GM23338 (cell line): ENCODE measurements around the gene PDE4D. TPM values are rescaled to one million over a fixed set of nuclear protein-coding genes. Genes with fewer than 3 reads are reported as not detected.

Experiments used
- ATAC-seq: fragments of 200-7000 bp; cut with Tn5 transposase; 3 replicates; pipeline ENCODE4 v1.9.1; 2020
- DNase-seq: peaks from one replicate; pipeline ENCODE4 v3.0.0-alpha.2; 2015; ENCODE audit warnings: low spot score
- H2AFZ ChIP-seq: fragments of 200-600 bp; sonication (generic); 2 replicates; pipeline ENCODE4 v1.8.0; 2016; ENCODE audit warnings: antibody characterized with exemption, mild to moderate bottlenecking, moderate library complexity
- H3F3A ChIP-seq: fragments of 200-600 bp; sonication (generic); replicated peaks from 2 replicates; pipeline ENCODE4 v1.8.0; 2017; ENCODE audit warnings: antibody characterized with exemption, mixed run types, low read depth
- H3K27ac ChIP-seq: fragments of 200-600 bp; sonication (generic); 2 replicates; pipeline ENCODE4 v1.6.1; 2016; ENCODE audit warnings: low read depth
- H3K27me3 ChIP-seq: fragments of 200-600 bp; sonication (generic); 2 replicates; pipeline ENCODE4 v1.8.0; 2016; ENCODE audit warnings: mild to moderate bottlenecking, mixed run types, moderate library complexity; ENCODE audit not compliant: insufficient read depth
- H3K36me3 ChIP-seq: fragments of 200-600 bp; sonication (generic); 2 replicates; pipeline ENCODE4 v1.8.0; 2016; ENCODE audit warnings: mild to moderate bottlenecking; ENCODE audit not compliant: insufficient read depth
- H3K4me1 ChIP-seq: fragments of 200-600 bp; sonication (generic); 2 replicates; pipeline ENCODE4 v1.8.0; 2016; ENCODE audit warnings: mild to moderate bottlenecking, moderate library complexity; ENCODE audit not compliant: insufficient read depth
- H3K4me2 ChIP-seq: fragments of 200-600 bp; sonication (generic); 2 replicates; pipeline ENCODE4 v1.7.1; 2017; ENCODE audit warnings: mixed run types
- H3K4me3 ChIP-seq: fragments of 200-600 bp; sonication (generic); 2 replicates; pipeline ENCODE4 v1.6.1; 2016; ENCODE audit warnings: mixed run types
- H3K79me2 ChIP-seq: fragments of 200-600 bp; sonication (generic); replicated peaks from 2 replicates; pipeline ENCODE4 v1.8.0; 2017; ENCODE audit warnings: mild to moderate bottlenecking; ENCODE audit not compliant: insufficient read depth
- H3K9me2 ChIP-seq: fragments of 200-600 bp; sonication (generic); 2 replicates; pipeline ENCODE4 v1.8.0; 2017; ENCODE audit not compliant: insufficient read depth
- H4K20me1 ChIP-seq: fragments of 200-600 bp; sonication (generic); replicated peaks from 2 replicates; pipeline ENCODE4 v1.8.0; 2017; ENCODE audit warnings: mild to moderate bottlenecking; ENCODE audit not compliant: insufficient read depth
- H3K27ac Mint-ChIP-seq: 2 replicates; pipeline ENCODE4 v1.8.0; 2020; ENCODE audit warnings: inconsistent platforms, mild to moderate bottlenecking, moderate library complexity, mixed read lengths
- H3K27me3 Mint-ChIP-seq: 3 replicates; pipeline ENCODE4 v1.8.0; 2022; ENCODE audit warnings: low read depth, mild to moderate bottlenecking, moderate library complexity, mixed read lengths, inconsistent platforms; ENCODE audit not compliant: insufficient read depth, poor library complexity
- H3K36me3 Mint-ChIP-seq: 3 replicates; pipeline ENCODE4 v1.8.0; 2021; ENCODE audit warnings: low read depth, mild to moderate bottlenecking, inconsistent platforms, moderate library complexity, mixed read lengths
- H3K4me1 Mint-ChIP-seq: 3 replicates; pipeline ENCODE4 v1.8.0; 2020; ENCODE audit warnings: mild to moderate bottlenecking, inconsistent platforms, mixed read lengths
- H3K4me3 Mint-ChIP-seq: 3 replicates; pipeline ENCODE4 v1.8.0; 2021; ENCODE audit warnings: moderate library complexity, mild to moderate bottlenecking, inconsistent platforms, mixed read lengths
- H3K9me3 Mint-ChIP-seq: 3 replicates; pipeline ENCODE4 v1.8.0; 2020; ENCODE audit warnings: moderate library complexity, mild to moderate bottlenecking, inconsistent platforms, mixed read lengths
- EZH2 ChIP-seq: fragments of 200-600 bp; sonication (generic); IDR thresholded peaks from one replicate; pipeline ENCODE4 v1.8.0; 2017; ENCODE audit warnings: antibody characterized with exemption, mild to moderate bottlenecking, low read depth; ENCODE audit not compliant: unreplicated experiment
- JUNB ChIP-seq: IDR thresholded peaks from one replicate; pipeline ENCODE4 v1.6.1; 2016; ENCODE audit warnings: antibody characterized with exemption; ENCODE audit not compliant: unreplicated experiment
- POLR2AphosphoS5 ChIP-seq: IDR thresholded peaks from 2 replicates; pipeline ENCODE4 v1.6.1; 2016; ENCODE audit warnings: antibody characterized with exemption, low read depth
- polyA plus RNA-seq: library from polyadenylated mRNA; unstranded; fragments of >200 nt; fragmentation: Nextera tagmentation; extraction: Ambion mirVana; gene quantifications from 2 replicates; pipeline ENCODE4 v1.2.1, GENCODE V29; 2016
- total RNA-seq: library from RNA; depleted of rRNA; stranded (reverse); fragments of >200 nt; shearing (Covaris generic); gene quantifications from 2 replicates; pipeline ENCODE4 v1.2.3, GENCODE V29; 2014
- TF ChIP-seq, protein P1 (sequence below): IDR thresholded peaks from one replicate; pipeline ENCODE4 v1.6.1; 2018; ENCODE audit warnings: antibody characterized with exemption; ENCODE audit not compliant: unreplicated experiment
- TF ChIP-seq, protein P2 (sequence below), 2 experiments: fragments of 200-600 bp in 1 of 2; sonication (generic) in 1 of 2; conservative IDR thresholded peaks; 2 replicates each; pipeline versions ENCODE4 v1.5.1 to v1.6.1; 2016 to 2017; ENCODE audit warnings: antibody characterized with exemption in 2 of 2, low read depth in 2 of 2, mild to moderate bottlenecking in 2 of 2, moderate library complexity in 1 of 2
- TF ChIP-seq, protein P3 (sequence below): fragments of 250-450 bp; sonication (Bioruptor Pico); IDR thresholded peaks from 2 replicates; pipeline ENCODE4 v1.5.0; 2020; ENCODE audit warnings: mild to moderate bottlenecking, moderate library complexity
- TF ChIP-seq, protein P4 (sequence below): IDR thresholded peaks from 2 replicates; pipeline ENCODE4 v1.6.1; 2016; ENCODE audit warnings: antibody characterized with exemption

The PDE4D gene
- total and polyA plus RNA-seq, 2 experiments from 2014 or later: 2.1 to 4.7 TPM

DNA sequence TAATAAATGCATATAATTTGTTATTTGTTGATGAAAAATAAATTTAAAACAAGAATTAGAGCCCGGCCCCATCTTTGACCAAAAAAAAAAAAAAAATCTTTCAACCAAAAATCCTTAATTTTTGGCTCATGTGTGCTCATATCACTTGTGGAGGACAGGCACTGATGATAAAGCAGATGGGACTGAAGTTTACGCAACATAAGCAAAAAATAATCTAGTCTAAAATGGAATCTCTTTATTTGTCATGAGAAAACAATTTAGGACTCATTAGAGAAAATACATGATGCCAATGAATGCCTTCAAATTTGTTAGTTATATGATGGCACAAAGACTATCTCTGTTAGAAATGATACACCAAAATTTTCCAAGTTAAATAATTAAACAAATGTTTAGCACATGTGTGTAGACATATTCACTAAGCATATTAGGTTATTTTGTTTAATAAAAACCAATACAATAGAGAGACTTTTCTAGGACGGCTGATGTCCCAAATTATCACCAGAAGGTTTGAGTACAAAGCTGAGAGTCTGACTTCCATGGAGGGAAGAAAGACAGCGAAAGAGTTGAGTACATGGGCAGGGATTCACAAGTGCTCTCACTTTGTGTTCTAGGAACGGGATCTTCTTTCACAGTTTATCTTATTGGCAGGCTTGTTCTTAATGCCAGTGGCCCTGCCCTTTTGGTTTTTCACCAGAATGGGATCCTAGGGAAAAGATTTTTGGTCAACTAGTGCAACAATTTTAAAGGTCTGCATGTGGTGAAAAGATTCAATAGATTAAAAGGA, 689.2 kb downstream of the PDE4D start (continued):
- TF ChIP-seq, protein P1, sequence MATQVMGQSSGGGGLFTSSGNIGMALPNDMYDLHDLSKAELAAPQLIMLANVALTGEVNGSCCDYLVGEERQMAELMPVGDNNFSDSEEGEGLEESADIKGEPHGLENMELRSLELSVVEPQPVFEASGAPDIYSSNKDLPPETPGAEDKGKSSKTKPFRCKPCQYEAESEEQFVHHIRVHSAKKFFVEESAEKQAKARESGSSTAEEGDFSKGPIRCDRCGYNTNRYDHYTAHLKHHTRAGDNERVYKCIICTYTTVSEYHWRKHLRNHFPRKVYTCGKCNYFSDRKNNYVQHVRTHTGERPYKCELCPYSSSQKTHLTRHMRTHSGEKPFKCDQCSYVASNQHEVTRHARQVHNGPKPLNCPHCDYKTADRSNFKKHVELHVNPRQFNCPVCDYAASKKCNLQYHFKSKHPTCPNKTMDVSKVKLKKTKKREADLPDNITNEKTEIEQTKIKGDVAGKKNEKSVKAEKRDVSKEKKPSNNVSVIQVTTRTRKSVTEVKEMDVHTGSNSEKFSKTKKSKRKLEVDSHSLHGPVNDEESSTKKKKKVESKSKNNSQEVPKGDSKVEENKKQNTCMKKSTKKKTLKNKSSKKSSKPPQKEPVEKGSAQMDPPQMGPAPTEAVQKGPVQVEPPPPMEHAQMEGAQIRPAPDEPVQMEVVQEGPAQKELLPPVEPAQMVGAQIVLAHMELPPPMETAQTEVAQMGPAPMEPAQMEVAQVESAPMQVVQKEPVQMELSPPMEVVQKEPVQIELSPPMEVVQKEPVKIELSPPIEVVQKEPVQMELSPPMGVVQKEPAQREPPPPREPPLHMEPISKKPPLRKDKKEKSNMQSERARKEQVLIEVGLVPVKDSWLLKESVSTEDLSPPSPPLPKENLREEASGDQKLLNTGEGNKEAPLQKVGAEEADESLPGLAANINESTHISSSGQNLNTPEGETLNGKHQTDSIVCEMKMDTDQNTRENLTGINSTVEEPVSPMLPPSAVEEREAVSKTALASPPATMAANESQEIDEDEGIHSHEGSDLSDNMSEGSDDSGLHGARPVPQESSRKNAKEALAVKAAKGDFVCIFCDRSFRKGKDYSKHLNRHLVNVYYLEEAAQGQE: no peak
- TF ChIP-seq JUNB: no peak
- TF ChIP-seq, protein P2, sequence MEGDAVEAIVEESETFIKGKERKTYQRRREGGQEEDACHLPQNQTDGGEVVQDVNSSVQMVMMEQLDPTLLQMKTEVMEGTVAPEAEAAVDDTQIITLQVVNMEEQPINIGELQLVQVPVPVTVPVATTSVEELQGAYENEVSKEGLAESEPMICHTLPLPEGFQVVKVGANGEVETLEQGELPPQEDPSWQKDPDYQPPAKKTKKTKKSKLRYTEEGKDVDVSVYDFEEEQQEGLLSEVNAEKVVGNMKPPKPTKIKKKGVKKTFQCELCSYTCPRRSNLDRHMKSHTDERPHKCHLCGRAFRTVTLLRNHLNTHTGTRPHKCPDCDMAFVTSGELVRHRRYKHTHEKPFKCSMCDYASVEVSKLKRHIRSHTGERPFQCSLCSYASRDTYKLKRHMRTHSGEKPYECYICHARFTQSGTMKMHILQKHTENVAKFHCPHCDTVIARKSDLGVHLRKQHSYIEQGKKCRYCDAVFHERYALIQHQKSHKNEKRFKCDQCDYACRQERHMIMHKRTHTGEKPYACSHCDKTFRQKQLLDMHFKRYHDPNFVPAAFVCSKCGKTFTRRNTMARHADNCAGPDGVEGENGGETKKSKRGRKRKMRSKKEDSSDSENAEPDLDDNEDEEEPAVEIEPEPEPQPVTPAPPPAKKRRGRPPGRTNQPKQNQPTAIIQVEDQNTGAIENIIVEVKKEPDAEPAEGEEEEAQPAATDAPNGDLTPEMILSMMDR (conservative IDR thresholded peaks at IDR 0.05; ENCODE audit: low read depth in 2 of 2): no peak

DNA sequence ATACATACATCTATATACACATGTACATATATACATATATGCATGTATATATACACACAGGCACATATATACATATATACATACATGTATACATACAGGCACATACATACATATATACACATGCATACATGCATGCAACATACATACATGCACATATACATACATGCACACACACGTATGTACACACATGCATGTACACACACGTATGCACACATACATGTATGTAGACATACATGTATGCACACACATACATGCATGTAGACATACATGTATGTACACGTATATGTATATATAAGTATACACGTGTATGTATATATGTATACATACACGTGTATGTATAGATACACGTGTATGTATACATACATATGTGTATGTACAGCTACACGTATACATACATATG, 693.7 kb downstream of the PDE4D start:
- Histone ChIP-seq H3K9me2 (no peaks in the 10 kb centered on the region), H3K4me3 (no peak overlapping the region), H3K27me3 (no peaks in the 10 kb centered on the region), H3K4me2 (no peak overlapping the region), H3K79me2 (no peaks in the 10 kb centered on the region), H3K4me1 (no peaks in the 10 kb centered on the region), H3K27ac (no peak overlapping the region), H4K20me1 (no peaks in the 10 kb centered on the region), H2AFZ (no peak overlapping the region), H3K36me3 (no peaks in the 10 kb centered on the region), H3F3A (peaks cover 9% of the 10 kb centered on the region)
- DNase-seq: no peak
- Mint-ChIP-seq H3K36me3 (no peaks in the 10 kb centered on the region; the same call in 2 of the 3 replicates), H3K27me3 (peaks cover 2% of the 10 kb centered on the region), H3K4me3 (no peak overlapping the region), H3K9me3 (no peaks in the 10 kb centered on the region), H3K4me1 (0 out of 3 replicates have a peak, but pooled peaks cover 2% of the 10 kb centered on the region), H3K27ac (no peak overlapping the region)
- TF ChIP-seq, protein P3, sequence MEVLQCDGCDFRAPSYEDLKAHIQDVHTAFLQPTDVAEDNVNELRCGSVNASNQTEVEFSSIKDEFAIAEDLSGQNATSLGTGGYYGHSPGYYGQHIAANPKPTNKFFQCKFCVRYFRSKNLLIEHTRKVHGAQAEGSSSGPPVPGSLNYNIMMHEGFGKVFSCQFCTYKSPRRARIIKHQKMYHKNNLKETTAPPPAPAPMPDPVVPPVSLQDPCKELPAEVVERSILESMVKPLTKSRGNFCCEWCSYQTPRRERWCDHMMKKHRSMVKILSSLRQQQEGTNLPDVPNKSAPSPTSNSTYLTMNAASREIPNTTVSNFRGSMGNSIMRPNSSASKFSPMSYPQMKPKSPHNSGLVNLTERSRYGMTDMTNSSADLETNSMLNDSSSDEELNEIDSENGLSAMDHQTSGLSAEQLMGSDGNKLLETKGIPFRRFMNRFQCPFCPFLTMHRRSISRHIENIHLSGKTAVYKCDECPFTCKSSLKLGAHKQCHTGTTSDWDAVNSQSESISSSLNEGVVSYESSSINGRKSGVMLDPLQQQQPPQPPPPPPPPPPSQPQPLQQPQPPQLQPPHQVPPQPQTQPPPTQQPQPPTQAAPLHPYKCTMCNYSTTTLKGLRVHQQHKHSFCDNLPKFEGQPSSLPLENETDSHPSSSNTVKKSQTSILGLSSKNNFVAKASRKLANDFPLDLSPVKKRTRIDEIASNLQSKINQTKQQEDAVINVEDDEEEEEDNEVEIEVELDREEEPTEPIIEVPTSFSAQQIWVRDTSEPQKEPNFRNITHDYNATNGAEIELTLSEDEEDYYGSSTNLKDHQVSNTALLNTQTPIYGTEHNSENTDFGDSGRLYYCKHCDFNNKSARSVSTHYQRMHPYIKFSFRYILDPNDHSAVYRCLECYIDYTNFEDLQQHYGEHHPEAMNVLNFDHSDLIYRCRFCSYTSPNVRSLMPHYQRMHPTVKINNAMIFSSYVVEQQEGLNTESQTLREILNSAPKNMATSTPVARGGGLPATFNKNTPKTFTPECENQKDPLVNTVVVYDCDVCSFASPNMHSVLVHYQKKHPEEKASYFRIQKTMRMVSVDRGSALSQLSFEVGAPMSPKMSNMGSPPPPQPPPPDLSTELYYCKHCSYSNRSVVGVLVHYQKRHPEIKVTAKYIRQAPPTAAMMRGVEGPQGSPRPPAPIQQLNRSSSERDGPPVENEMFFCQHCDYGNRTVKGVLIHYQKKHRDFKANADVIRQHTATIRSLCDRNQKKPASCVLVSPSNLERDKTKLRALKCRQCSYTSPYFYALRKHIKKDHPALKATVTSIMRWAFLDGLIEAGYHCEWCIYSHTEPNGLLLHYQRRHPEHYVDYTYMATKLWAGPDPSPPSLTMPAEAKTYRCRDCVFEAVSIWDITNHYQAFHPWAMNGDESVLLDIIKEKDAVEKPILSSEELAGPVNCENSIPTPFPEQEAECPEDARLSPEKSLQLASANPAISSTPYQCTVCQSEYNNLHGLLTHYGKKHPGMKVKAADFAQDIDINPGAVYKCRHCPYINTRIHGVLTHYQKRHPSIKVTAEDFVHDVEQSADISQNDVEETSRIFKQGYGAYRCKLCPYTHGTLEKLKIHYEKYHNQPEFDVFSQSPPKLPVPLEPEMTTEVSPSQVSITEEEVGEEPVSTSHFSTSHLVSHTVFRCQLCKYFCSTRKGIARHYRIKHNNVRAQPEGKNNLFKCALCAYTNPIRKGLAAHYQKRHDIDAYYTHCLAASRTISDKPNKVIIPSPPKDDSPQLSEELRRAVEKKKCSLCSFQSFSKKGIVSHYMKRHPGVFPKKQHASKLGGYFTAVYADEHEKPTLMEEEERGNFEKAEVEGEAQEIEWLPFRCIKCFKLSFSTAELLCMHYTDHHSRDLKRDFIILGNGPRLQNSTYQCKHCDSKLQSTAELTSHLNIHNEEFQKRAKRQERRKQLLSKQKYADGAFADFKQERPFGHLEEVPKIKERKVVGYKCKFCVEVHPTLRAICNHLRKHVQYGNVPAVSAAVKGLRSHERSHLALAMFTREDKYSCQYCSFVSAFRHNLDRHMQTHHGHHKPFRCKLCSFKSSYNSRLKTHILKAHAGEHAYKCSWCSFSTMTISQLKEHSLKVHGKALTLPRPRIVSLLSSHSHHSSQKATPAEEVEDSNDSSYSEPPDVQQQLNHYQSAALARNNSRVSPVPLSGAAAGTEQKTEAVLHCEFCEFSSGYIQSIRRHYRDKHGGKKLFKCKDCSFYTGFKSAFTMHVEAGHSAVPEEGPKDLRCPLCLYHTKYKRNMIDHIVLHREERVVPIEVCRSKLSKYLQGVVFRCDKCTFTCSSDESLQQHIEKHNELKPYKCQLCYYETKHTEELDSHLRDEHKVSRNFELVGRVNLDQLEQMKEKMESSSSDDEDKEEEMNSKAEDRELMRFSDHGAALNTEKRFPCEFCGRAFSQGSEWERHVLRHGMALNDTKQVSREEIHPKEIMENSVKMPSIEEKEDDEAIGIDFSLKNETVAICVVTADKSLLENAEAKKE (CRISPR knock-in tag): no peak
- TF ChIP-seq, protein P4, sequence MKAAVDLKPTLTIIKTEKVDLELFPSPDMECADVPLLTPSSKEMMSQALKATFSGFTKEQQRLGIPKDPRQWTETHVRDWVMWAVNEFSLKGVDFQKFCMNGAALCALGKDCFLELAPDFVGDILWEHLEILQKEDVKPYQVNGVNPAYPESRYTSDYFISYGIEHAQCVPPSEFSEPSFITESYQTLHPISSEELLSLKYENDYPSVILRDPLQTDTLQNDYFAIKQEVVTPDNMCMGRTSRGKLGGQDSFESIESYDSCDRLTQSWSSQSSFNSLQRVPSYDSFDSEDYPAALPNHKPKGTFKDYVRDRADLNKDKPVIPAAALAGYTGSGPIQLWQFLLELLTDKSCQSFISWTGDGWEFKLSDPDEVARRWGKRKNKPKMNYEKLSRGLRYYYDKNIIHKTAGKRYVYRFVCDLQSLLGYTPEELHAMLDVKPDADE: no peak
- no peak for TF ChIP-seq EZH2
- no peak for TF ChIP-seq POLR2AphosphoS5
- TF ChIP-seq, protein P2 (conservative IDR thresholded peaks at IDR 0.05; ENCODE audit: low read depth in 2 of 2): no peak
- no peak for ATAC-seq
